ENCODE measurements around the gene ATXN1.
"Not testable (repeated sequence)": the region's sequence is repeated elsewhere in the genome, so short reads cannot be mapped to it uniquely, and the experiment has no call there.

Gene ATXN1

GRCh38 chr6:16285467-16286150 lies 475.7 kb downstream of the ATXN1 start:
- DNase-seq = no peak

GRCh38 chr6:16284472-16284871 lies 476.8 kb downstream of the ATXN1 start:
- DNase-seq = no peak

DNA sequence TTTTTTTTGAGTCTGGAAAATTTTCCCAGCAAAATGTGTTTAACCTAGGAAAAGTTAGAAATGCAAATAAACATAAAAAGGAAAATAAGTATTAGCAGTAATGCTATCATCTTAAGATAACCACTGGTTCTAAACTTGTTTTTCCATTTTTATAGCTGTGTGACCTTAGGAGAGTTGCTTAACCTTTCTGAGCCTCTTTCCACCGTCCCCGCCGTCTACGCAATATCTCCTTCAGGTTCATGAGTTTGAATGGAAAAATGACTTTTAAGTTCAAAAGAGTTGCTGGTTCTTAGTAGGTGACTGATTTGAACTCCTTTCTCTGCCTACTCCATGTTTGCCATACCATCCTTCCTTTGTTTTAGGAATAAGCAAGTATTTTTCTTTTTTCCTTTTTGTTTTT lies 478.9 kb downstream of the ATXN1 start:
- DNase-seq = no peak

- DNase-seq = no peak
Measured at GRCh38 chr6:16279243-16279642, 482.0 kb downstream of the ATXN1 start.

DNA sequence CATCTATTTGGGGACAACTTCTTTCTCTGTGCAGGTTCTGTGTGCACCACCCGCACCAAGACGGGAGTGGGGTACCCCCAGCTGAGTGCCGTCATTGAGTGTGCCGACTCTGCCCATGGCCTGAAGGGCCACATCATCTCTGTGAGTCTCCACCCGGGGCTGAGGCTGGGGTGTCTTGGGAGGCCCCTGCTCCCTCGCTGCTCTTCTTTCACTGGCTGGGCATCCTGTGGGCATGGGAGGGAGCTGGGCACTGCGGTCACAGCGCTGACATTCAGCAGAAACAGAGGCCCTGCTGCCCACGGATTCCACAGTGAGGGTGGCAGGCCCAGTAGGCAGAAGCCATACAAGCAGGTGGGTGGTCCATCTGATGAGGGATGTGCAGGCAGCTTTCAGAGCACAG lies 482.5 kb downstream of the ATXN1 start:
- DNase-seq = no peak

DNA sequence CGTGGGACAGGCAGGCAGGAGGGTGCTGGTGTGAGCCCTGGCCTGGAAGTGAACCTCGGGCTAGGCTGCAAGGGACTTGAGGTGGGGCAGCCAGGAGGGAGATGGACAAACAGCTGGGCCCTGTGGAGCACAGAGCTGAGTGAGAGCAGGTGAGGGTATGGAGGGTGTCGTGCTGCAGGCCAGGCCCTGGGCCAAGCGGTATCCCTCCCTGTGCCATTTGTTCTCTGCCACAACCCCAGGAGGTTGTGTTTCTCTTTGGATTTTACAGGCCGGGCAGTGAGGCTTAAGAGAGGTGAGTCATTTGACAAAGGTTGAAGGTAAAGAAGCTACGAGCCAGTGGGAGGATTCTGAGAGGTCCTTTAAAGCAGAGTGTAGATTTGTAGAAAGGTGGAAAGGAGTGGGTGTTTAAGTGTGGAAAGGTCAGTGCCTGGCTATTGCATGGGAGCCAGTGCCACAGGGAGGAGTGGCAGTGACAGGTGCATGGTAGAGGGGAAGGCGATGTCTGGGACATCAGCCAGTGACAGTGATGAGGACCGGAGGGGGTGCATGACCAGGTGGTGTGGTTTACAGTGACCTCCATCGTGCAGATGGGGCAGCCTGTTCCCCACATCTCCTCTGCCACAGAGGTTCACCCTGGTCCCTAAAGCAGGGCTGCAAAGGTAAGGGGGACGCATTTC lies 483.1 kb downstream of the ATXN1 start:
- DNase-seq = no peak

DNA sequence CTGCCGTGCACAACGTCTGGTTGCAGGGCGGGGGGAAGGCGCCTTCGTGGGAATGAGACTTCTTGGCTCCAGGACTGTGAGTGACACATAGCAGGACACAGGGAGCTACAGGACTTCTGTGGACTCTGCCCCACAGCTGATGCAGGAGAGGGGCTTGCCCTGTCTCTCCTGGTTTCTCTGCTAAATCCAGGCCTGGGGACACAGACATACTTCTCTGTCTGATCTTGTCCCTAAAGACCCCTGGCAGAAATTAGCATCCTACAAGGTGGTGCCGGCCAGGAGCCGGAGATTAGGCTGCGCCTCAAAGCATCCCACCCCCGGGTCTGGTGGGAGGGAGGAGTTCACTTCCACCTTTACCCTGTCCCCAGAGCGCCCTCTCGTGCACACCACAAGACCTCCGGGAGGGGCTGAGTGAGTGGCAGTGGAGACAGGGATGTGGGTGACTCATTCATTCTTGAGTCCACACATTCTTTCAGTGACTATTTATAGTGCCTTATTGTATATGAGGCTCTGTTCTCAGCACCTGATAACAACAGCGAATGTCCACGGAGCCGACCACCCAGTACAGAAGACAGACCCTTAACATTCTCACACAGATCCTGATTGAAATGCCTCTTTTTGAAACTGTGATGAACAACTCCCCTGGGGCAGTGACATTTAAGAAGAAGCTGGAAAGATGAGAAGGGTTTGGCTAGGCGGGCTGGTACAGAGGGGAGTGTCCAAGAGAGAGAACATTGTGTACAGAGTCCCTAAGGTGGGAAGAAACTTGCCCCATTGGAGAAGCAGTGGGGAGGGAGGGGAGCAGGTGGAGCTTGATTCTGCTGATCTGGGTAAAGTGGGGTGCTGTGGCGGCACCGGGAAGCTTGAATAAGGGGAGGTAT lies 483.9 kb downstream of the ATXN1 start:
- DNase-seq = no peak

DNA sequence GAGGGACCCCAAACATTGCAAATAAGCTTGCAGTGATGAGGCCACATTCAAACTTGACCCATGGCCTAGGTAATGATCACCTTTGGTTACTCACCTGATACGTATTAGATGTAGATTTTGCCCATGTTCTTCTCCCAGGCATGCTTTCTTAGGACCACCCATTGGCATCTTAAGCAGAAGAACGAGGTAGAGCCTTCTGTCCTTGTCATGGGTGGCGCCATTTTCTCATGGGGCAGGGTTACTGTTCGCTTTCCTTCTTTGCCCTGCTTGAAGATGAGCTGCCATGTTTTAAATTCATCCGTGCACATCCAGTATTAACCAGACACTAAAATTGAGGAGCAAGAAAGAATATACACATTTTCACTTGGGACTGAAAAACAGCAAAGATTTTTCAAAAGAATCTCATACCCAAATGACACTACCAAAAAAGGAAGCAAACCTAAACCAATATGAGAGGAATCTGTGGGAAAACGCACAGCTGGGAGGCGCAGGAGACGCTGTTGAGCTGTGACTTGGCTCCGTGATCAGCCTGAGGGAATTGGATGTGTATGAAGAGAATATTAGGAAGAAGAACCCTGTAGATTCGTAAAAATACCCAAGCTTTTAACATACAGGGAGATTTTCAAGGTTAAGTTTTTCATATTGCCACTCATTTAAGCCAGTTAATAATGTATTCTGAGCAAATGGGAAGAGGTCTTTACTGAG lies 486.2 kb downstream of the ATXN1 start:
- DNase-seq = no peak

DNA sequence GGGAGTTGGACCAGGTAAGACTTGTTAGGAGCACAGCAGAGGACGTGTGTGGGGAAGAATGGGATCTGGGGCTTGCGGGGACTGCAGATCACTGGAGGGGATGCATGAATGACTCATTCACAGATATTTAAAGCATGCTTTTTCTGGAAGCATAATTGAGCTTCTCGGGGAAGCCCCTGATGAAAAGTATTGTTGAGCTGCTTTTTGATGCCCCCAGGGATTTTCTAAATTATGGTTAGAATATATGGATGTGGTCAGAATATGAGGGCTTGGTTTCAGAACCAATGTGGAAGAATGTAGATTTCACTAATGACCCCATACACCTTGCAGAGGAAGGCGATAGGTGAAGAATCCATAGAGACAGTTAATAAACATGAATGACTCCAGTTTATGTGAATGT lies 486.8 kb downstream of the ATXN1 start:
- no peak for DNase-seq

DNA sequence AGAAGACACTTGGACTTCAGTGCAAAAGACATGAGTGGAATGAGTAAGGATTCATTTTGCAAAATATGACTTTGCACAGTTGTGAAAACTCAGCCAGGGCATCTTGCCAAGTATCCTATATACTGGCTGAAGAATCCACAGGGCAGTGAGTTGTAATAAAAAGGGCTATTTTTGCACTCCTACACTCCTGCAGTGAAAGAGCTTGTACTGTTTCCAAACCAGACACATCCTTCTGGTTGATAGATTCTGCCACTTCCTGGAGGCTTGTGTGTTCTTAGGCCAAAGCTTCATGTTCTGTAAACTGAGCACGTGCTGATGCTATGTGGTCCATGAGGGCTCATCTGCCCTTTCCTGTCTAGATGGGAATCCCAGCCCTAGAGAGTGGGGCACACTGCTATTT lies 488.0 kb downstream of the ATXN1 start:
- DNase-seq = no peak

DNA sequence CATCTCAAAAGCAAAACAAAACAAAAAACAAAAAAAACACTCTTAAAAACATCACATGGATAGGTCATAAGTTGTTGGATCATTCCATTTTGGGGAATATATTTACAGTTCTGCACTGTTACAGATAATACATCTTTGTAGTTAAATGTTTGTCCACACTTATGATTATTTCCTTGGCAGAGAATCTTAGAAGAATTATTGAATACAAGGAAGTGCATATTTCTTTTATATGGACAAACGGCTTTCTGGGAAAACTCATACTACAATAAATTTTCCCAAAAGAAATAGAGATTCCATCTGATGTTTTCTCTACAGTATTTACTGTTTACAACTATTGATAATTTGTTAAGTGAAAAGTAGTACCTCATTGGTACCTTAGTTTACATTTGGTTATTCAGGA lies 489.1 kb downstream of the ATXN1 start:
- DNase-seq = no peak

GRCh38 chr6:16271428-16271827 lies 489.8 kb downstream of the ATXN1 start:
- DNase-seq = no peak

DNA sequence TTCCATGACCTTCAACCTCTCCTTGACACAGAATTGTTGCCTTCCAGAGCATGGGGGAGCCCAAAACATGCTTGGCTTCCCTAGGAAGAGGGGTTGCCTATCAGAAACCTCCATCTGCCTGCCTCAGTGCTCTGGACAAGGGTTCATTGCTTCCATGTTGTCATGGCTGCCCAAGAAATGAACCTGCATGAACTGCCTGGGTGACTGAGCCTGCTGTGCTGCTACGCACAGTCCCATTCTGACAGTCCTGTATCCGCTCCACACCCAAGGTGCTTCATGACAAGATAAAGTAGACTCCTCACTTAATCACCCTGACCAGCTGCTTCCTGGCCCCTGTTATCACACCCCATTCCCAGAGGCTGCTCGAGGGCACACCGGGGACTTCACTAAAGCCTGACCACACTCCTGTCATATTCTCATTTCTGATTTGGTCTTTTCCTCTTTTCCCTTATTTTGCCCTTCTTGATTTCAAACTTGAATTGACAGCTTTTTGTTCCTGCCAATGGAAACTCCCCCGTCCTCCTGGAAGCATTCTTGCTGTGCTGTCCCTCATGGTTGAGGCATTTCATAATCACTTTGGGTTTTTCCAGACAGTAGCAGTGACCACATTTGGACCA lies 491.0 kb downstream of the ATXN1 start:
- DNase-seq = no peak

DNA sequence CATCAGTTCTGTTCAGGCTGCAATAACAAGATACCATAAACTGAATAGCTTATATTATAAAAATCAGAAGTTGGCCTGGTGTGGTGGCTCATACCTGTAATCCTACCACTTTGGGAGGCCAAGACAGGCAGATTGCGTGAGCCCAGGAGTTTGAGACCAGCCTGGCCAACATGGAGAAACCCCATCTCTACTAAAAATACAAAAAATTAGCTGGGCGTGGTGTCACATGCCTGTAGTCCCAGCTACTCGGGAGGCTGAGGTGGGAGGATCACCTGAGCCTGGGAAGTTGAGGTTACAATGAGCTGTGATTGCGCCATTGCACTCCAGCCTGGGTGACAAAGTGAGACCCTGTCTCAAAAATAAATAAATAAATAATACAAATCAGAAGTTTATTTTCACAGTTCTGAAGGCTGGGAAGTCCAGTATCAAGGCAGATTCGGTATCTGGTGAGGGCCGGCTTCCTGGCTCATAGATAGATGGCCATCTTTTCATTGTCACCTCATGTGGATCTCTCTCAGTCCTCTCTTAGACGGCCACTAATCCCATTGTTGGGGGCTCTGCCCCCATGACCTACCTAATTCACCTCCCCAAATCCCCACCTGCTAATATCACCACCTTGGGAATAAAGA lies 491.7 kb downstream of the ATXN1 start:
- DNase-seq = not testable (repeated sequence)

DNA sequence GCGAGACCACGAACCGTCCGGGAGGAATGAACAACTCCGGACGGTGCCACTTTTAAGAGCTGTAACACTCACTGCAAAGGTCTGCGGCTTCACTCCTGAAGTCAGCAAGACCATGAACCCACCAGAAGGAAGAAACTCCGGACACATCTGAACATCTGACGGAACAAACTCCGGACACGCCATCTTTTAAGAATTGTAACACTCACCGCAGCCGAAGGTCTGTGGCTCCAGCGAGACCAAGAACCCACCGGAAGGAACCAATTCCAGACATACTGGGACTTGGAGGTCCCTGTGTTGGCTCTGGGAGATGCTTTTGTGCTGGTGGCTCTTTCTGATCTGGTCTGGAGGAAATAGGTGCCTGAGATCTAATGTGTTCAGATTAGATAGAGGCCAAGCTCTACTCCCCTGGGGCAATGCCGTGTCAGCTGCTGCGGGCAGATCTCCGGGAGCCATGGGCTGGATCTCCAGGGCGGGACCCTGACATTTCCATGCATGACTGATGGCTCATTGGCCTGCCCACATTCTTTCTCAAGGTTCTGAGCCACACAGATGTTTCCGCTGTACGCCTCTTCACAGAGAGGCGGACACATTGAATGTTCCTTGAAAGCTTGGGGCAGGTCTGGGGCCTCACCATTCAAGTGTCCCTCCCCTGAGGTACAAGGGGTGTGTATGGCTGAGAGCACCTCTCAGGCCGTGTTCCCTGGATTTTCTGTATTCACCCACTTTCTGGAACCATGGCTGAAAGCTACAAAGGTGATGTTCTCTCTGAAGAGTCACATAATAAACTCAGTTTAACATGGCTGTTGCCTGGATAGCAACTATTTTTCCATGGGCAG lies 493.6 kb downstream of the ATXN1 start:
- DNase-seq = no peak

- no peak for DNase-seq
Measured at GRCh38 chr6:16265351-16266341, 495.6 kb downstream of the ATXN1 start.

DNA sequence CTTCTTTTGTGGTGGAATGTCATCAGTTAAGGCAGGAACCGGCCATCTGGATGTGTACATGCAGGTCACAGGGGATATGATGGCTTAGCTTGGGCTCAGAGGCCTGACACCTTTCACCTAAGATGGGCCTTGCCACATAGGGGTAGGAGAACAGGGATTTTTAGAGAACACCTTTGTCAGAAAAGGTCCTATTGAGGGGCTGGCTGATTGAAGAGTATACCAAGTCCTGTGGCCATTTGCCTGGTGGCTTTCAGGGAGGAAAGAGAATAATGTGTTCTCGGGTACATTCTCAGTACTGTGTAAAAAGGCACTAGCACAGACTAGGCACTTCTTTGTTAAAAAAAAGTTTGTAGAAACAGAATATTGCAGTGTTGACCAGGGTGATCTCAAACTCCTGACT lies 496.5 kb downstream of the ATXN1 start:
- no peak for DNase-seq

DNA sequence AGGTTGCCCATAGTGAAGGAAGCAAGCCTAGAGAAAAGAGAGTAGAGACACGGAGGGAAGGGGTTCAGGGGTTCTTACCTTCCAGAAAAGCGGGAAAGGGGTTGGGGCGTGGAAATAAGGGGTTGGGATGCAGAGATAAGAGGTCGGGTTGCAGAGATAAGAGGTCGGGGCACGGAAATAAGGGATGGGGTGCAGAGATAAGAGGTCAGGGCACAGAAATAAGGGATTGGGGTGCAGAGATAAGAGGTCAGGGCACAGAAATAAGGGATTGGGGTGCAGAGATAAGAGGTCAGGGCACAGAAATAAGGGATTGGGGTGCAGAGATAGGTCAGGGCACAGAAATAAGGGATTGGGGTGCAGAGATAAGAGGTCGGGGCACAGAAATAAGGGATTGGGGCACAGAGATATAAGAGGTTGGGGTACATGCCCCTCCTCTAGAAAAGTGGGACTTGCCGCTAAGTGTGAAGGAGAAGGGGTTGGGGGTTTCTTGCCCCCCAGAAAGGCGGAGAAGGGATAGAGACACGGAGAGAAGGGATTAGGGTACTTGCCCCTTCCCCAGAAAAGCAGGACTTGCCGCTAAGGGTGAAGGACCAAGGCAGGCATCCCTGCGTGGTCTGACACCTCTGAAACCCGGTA lies 497.7 kb downstream of the ATXN1 start:
- DNase-seq = not testable (repeated sequence)

GRCh38 chr6:16262773-16263172 lies 498.5 kb downstream of the ATXN1 start:
- not testable (repeated sequence) for DNase-seq

All from NCI-H1694 treated with DMSO at 0.1 percent for 48 hours (cell line).